SK-N-MC (cell line): Measurements from ENCODE around the gene ZNF770.
"Not testable (repeated sequence)": the region's sequence is repeated elsewhere in the genome, so short reads cannot be mapped to it uniquely, and the experiment has no call there.

Experiments
- EZH2 ChIP-seq: fragments of 200-600 bp; sonication (generic); IDR thresholded peaks from one replicate; pipeline ENCODE4 v1.6.1; 2017; ENCODE audit warnings: antibody characterized with exemption
- POLR2AphosphoS5 ChIP-seq: IDR thresholded peaks from 2 replicates; pipeline ENCODE4 v1.6.1; 2012; ENCODE audit warnings: mild to moderate bottlenecking, low read depth, low read length, borderline replicate concordance

GRCh38 chr15:34928349-34928748, 59.7 kb downstream of the ZNF770 start:
- TF ChIP-seq EZH2, POLR2AphosphoS5: not testable (repeated sequence)
